HG02798 (cell line): ENCODE measurements around the gene SLC17A1.
"Not testable (repeated sequence)": the region's sequence is repeated elsewhere in the genome, so short reads cannot be mapped to it uniquely, and the experiment has no call there.

Experiments
- ATAC-seq: cut with Tn5 transposase; IDR thresholded peaks from one replicate; pipeline ENCODE4 v1.9.1; 2021; ENCODE audit warnings: mild to moderate bottlenecking; ENCODE audit not compliant: unreplicated experiment, poor library complexity

The SLC17A1 gene

DNA sequence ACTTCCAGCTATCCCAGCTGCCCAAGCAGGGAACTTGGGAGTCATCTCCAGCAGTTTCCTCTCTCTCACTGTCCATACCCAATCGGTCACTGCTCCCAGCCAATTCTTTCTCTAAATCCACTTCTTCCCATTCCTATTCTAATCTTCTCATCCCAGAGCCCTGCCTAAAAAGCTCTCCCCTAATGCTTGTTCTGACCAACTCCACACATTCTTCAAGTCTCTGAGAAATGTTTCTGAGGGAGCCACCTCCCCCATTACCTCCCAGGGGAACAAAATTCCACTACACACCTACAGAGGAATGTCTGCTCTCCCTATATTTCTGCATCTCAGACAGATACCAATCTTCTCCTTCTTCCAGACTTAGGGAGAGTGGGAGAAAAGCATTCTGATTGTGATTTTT is 63.3 kb downstream of the SLC17A1 start:
- no peak for ATAC-seq

DNA sequence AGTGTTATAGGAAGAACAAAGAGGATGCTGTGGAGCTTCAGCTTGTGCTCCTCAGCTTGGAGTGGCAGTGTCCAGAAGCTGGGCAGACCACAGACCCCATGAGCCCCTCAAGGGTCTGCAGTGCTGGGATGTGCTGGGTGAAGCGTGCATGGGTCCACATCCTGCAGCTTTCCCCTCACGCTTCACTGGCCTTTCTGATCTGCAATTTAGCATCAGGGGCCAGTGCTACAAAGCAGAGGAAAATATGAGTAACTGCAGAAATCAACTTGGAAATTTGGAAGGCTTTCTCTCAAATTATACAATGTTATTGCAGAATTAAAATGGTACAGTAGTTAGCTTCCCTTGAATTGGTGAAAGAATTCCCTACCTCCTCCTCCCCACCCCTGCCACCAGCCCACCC is 67.2 kb downstream of the SLC17A1 start:
- ATAC-seq: no peak

DNA sequence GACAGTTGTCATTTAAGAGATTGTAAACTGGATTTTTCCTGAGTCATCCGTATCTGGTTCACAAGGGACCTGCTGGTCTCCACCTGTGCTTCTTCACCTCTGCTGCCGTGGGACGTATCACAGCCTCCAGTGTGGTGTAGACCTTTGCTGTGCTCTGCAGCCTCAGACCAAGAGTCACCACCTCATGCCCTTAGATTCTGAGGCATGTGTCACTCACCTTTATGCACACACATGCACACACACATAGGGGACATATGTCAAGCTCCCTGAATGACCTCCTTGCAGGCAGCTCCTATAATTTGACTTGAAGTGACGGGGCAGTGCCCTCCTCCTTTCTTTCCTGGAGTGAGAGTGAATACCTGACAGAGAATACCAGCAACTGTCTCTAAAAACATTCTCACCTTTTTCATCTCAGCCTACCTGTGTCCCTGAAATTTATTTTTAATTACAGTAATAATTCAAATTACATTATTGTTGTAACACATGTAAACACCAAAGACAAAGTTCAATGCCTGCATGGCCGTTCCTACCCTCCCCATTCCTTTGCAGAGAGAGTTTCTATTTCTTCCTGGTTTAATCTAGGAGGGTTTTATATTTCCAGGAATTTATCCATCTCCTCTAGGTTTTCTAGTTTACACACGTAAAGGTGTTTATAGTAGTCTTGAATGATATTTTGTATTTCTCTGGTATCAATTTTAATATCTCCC is 73.8 kb downstream of the SLC17A1 start:
- ATAC-seq: no peak

DNA sequence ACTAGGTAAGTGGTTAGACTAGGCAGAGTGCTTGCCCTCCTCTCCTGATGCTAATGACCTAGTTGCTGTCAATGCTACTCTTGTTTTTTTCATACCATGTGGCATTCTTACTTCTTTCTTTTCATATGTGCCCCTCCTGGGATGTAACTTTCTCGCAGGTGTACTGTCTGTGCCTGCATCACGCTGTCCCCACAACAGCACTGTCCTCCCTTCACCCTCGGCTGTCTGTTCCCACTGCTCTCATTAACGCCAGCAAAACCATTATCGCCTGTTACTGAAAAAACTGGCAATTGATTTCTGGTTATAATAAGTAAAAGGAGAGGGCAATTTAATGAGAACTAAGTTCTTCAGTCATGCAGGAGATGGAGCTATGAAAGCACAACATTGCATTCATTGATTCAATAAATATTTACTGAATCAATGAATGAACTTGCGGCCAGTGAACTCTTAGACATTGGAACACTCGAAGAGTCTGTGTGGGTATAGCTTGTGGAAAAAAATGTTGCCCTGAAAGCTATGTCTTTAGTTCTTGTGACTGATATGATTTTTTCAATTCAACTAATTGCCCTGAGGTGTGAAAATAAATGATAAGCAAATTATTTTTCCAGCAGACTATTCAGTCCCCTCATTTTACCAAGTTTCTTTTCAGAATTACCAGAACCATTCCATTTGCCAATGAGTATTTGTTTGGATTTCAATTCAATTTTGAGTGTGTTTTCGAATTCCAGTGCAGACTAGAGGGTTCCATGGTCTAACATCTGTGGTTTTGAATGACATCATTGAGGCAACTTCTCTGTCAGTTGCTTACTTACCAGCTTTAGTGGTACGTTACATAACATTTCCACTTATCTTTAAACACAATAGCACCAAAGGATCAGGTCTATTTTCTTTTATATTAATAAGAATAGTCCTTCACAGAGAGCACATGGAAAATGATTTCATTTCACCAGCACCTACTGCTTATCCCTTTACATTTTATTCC is 75.2 kb downstream of the SLC17A1 start:
- no peak for ATAC-seq

DNA sequence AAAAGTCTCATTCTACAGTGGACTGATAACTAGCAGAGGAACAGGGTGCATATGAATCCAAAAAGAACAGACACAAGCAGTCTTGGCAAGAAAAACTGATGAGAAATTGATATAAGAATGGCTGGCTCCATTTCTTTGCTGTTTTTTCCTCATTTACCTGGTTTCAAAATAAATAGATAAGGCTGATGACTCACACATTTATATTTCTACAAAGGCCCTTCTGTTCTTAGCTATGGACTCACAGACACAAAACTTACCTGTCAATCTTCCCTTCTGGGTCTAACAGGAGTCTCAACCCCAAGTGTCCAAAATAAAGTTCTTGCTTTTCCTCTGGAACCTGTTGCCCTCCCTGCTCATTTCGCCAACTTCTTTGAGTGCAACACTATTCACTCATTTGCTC is 76.4 kb downstream of the SLC17A1 start:
- no peak for ATAC-seq

DNA sequence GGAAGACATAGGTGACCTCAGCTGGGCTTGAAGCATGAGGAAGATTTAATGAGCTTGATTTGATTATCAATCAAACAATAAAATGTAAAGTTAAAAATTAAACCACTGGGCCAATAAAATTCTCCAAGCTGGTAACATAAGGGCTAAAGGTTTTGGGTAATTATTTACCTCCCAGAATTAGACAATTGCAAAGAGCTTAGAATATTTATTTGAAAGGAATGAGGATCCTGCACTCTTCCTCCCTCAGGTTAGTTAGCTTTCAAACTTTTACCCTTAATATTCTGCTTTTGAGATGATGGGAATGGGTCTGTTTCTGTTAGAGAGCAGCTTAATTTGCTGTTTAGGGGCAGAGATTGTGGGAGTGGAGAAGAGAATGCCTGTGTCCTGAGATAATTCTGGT is 77.3 kb downstream of the SLC17A1 start, which contains the start of gene SLC17A4:
Gene SLC17A4, plus strand, starts transcription at position 208 of the 400 bp plus-strand sequence. CDS start 7,221 bp downstream, outside the sequence.
- no peak for ATAC-seq

DNA sequence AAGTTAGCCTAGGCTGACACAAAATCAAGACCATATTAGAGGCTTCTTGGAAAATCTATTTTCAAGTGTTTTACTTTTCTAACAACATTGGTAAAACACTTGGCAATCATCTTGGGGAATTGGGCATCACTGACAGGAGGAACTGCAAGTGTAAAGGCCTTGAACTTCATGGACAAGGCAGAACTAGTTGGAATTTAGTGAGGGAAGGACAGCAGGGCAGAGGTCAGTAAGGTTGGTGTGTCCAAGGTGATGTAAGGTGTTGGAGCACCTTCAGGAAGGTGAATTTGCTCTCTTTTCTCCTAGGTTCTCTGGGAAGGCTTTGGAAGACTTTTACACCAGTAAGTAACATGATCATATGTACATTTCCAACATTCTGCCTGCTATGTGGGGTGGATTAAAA is 78.8 kb downstream of the SLC17A1 start:
- no peak for ATAC-seq

DNA sequence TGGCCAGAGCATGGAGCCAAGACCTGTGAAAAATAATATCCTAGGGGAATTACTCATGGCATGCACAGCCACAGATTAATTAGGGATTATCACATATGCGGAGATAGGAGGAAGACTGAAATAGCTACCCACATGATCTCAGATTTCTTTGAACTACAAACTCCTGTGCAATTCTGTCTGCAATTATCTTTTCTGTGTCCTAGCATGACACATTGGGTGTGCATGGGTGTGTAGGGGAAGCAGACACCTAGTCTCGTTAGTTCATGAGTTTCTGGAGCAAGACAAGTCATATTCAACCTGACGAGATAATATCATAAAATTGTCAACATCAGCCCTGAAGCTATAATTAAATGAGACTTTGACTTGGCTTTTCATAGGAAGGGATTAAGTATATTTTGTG is 80.9 kb downstream of the SLC17A1 start:
- ATAC-seq: no peak

DNA sequence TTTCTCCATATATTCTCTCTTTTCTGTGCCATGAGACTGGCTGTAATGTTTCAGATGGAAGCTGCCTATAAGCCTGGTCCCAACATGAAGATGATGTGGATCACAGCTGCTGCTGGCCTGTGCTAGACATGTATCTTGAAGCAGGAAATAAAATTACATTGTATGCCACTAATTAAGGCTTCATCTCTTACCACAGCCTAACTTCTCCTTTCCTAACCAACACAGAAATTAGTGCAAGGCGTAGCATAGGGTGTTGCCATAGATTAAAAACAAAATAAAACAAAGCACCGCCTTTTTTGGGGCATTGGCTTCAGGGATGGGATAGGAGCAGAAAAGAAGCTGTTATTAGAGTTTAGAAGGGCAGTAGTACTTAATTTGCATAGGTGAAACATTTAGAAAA is 82.0 kb downstream of the SLC17A1 start:
- ATAC-seq: no peak

DNA sequence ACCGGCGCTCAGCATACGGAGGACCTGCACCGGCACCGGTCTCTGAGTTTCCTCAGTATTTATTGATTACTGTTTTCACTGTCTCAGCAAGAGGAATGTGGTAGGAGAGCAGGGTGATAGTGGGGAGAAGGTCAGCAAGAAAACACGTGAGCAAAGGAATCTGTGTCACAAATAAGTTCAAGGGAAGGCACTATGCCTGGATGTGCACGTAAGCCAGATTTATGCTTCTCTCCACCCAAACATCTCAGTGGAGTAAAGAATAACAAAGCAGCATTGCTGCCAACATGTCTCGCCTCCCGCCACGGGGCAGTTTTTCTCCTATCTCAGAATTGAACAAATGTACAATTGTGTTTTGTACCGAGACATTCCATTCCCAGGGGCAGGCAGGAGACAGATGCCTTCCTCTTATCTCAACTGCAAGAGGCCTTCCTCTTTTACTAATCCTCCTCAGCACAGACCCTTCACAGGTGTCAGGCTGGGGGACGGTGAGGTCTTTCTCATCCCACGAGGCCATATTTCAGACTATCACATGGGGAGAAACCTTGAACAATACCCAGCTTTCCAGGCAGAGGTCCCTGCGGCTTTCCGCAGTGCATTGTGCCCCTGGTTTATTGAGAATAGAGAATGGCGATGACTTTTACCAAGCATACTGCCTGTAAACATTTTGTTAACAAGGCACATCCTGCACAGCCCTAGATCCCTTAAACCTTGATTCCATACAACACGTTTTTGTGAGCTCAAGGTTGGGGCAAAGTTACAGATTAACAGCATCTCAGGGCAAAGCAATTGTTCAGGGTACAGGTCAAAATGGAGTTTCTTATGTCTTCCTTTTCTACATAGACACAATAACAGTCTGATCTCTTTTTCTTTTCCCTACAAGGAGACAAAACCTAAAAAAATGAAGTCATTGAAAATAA is 83.0 kb downstream of the SLC17A1 start:
- ATAC-seq: not testable (repeated sequence)

DNA sequence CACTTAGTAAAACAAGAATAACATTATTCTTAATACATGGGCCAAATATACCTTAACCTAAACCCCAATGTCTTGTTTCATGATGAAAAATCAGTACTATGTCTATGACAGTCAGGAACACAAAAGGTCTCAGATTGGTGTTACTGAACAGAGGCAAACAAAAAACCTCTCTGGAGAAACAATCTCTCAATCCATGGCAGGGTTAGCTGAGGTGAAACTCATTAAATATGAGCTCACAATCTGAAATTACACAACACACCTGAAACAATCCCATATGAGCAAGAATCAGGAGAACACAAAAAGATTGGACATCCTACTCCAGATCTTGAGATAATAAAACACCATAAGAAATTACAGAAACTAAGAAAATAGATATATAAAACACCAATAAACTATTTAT is 83.8 kb downstream of the SLC17A1 start:
- no peak for ATAC-seq

DNA sequence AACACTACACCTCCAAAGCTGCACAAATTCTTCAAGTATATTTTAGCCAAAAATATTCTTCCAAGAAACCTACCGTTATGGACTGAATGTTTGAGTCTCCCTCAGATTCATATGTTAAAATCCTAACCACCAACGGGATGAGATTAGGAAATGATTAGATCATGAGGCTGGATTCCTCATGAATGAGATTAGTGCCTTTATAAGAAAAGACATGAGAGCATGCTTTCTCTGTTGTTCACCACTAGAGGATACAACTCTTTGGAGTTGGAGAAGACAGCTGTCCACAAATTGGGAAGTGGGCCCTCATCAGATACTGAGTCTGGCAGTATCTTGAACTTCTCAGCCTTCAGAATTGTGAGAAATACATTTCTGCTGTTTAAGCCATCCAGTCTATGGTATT is 84.4 kb downstream of the SLC17A1 start:
- no peak for ATAC-seq

DNA sequence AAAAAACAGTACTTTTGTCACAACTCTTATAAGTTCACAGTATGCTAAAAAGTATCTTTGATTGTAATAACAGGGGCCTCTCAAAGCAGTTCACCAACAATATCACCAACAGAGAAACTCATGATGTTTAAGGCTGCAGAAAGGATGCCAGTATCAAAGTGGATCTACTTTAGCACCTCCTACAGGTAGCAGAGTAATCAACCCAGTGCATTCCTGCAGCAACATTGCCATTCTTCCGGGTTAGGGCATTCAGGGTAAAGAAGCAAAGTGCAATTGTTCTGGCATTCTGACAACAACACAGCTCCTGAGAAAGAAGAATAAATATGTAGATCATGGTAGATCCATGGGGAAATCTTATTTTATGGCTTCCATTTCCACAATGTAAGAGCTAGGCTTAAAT is 84.9 kb downstream of the SLC17A1 start:
- no peak for ATAC-seq

DNA sequence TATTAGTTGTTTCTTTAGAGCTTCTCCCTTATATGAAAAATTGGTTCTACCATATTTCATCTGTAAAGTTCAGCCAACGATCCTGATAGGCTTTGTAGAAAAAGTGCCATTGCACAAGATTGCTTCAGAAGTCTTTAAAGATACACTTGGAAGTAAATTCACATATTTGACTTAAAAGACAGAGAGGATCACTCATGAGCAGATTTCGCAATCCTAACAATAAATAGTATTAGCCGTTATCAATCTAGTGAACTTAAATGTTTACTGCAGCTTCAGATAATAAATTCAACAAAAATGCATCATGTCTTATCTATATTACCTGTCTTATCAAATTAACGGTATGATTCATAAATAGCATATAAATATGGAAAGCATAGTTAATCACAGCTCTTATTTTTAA is 86.0 kb downstream of the SLC17A1 start:
- no peak for ATAC-seq

DNA sequence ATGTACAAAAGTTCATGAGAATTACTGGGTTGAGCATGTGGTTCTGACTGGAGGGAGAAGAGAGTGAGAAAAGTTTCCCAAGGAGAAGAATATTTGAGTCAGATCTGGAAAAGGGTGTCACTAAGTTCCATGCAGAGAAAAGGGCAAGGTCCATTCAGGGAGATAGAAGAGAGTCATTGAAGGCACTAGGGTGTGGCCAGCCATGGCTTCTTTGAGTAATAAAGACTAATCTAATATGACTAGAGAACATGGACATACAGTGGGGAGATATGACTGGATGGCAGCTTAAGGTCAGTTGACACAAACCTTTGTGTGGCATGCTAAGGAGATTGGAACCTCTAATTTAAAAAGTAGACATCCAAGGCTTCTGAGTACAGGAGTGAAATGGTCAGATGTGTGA is 88.0 kb downstream of the SLC17A1 start:
- no peak for ATAC-seq

DNA sequence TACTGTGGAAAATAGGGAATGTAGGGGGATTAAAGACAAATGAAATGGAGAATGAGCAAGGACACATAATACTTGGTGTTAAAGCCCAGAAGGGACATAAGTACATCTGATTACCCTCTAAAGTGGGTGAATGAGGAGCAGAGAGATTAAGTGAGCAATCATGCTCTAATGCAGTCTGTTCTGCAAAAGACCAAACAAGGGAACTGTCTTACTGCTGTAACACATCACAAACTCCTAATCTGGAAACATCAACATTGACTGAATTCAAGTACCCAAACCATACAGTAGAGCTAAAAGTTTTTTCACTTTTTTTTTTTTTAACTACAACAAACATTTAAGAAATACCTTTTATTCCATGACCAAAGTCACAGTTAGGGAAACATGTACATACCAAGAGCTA is 96.6 kb downstream of the SLC17A1 start:
- ATAC-seq: no peak
